ENCODE results near the gene GLRA2.

DNA sequence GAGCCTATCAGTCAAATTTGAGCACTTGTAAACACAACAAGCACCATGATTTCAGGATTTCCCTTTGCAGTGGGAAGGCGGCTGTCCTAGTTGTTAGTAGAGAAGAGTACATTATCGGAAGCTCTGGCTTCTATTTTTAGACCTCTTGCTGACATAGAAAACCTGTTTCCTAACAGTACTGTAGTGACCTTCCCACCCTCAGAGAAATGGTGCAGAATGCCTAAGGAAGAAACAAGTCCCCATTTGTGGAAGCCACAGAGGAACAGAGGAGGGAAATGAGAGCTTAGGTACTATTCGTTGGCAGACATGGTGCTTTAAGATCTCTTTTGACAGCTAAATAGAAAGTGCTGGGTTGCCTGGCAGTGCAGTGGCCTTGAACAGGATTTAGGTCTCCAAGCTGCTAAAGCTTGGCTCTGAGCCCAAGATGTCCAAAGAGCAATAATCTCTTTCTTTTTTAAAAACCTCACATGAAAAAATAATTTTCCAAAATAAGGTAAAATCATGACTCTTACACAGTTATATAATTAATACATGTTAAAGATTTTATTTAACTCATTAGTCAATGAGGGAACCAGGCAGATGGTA, 24.9 kb downstream of the GLRA2 start:
- TF ChIP-seq EP300 (IDR thresholded peaks at IDR 0.05; ENCODE audit: borderline replicate concordance), result no peak
- no peak for TF ChIP-seq YY1 (IDR thresholded peaks at IDR 0.05; ENCODE audit: low read depth)
- TF ChIP-seq RAD21 (IDR thresholded peaks at IDR 0.05; ENCODE audit: low read depth), result no peak
- TF ChIP-seq, protein P1, sequence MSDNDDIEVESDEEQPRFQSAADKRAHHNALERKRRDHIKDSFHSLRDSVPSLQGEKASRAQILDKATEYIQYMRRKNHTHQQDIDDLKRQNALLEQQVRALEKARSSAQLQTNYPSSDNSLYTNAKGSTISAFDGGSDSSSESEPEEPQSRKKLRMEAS (IDR thresholded peaks at IDR 0.05), result no peak
- TF ChIP-seq, protein P2, sequence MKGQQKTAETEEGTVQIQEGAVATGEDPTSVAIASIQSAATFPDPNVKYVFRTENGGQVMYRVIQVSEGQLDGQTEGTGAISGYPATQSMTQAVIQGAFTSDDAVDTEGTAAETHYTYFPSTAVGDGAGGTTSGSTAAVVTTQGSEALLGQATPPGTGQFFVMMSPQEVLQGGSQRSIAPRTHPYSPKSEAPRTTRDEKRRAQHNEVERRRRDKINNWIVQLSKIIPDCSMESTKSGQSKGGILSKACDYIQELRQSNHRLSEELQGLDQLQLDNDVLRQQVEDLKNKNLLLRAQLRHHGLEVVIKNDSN (IDR thresholded peaks at IDR 0.05), result no peak

Data from Ishikawa (cell line).